Neural cell (in vitro differentiated cells): Measurements from ENCODE around the gene ANKRD31. TPM values are rescaled to one million over a fixed set of nuclear protein-coding genes. Genes with fewer than 3 reads are reported as not detected.

Source experiments
- H2AFZ ChIP-seq: fragments of 200-600, 300-800 bp; sonication (generic), shearing (Covaris generic); 2 replicates; pipeline ENCODE4 v1.6.0; 2014; ENCODE audit warnings: low read depth, mild to moderate bottlenecking, antibody characterized with exemption, low read length, moderate library complexity
- H3F3A ChIP-seq: fragments of 200-600 bp; shearing (Covaris generic); 2 replicates; pipeline ENCODE4 v1.6.1; 2016; ENCODE audit warnings: mild to moderate bottlenecking, moderate library complexity, mixed read lengths, antibody characterized with exemption, low read length; ENCODE audit not compliant: insufficient read depth, poor library complexity, severe bottlenecking
- H3K27ac ChIP-seq: fragments of 200-600, 300-800 bp; sonication (generic), shearing (Covaris generic); 2 replicates; pipeline ENCODE4 v1.5.1; 2014; ENCODE audit warnings: mild to moderate bottlenecking, low read length, moderate library complexity
- H3K27me3 ChIP-seq: fragments of 300-800, 200-600 bp; sonication (generic), shearing (Covaris generic); 2 replicates; pipeline ENCODE4 v1.6.0; 2014; ENCODE audit warnings: mild to moderate bottlenecking, low read depth, low read length, moderate library complexity; ENCODE audit not compliant: insufficient read depth
- H3K36me3 ChIP-seq: fragments of 300-800, 200-600 bp; sonication (generic), shearing (Covaris generic); 2 replicates; pipeline ENCODE4 v1.5.1; 2014; ENCODE audit warnings: mild to moderate bottlenecking, antibody characterized with exemption, low read length, moderate library complexity; ENCODE audit not compliant: insufficient read depth
- H3K4me2 ChIP-seq: fragments of 300-800, 200-600 bp; sonication (generic), shearing (Covaris generic); 2 replicates; pipeline ENCODE4 v1.6.0; 2014; ENCODE audit warnings: mild to moderate bottlenecking, low read length
- H3K4me3 ChIP-seq: fragments of 300-800, 200-600 bp; sonication (generic), shearing (Covaris generic); 2 replicates; pipeline ENCODE4 v1.5.1; 2014; ENCODE audit warnings: mild to moderate bottlenecking, low read length, moderate library complexity
- H3K79me2 ChIP-seq: fragments of 200-600 bp; shearing (Covaris generic); replicated peaks from 2 replicates; pipeline ENCODE4 v1.6.0; 2014; ENCODE audit warnings: mild to moderate bottlenecking, low read length, moderate library complexity; ENCODE audit not compliant: insufficient read depth
- H3K9ac ChIP-seq: fragments of 300-800, 200-600 bp; sonication (generic), shearing (Covaris generic); 2 replicates; pipeline ENCODE4 v1.6.1; 2016; ENCODE audit warnings: mild to moderate bottlenecking, low read length, mixed read lengths
- H3K9me2 ChIP-seq: fragments of 200-600 bp; shearing (Covaris generic); 2 replicates; pipeline ENCODE4 v1.6.1; 2016; ENCODE audit warnings: mild to moderate bottlenecking, low read length, mixed read lengths; ENCODE audit not compliant: insufficient read depth
- H3K9me3 ChIP-seq: fragments of 200-600, 300-800 bp; sonication (generic), shearing (Covaris generic); 2 replicates; pipeline ENCODE4 v1.6.1; 2016; ENCODE audit warnings: mild to moderate bottlenecking, mixed run types, low read length, moderate library complexity, mixed read lengths
- H4K20me1 ChIP-seq: fragments of 200-600 bp; shearing (Covaris generic); 2 replicates; pipeline ENCODE4 v1.6.1; 2016; ENCODE audit warnings: mild to moderate bottlenecking, mixed run types; ENCODE audit not compliant: insufficient read depth
- EP300 ChIP-seq: fragments of 450-650 bp; conservative IDR thresholded peaks from 2 replicates; pipeline ENCODE4 v1.6.1; 2014; ENCODE audit warnings: antibody characterized with exemption, mild to moderate bottlenecking, moderate library complexity; ENCODE audit not compliant: poor library complexity, severe bottlenecking
- EZH2 ChIP-seq: fragments of 200-600, 300-800 bp; shearing (Covaris generic), sonication (generic); IDR thresholded peaks from 2 replicates; pipeline ENCODE4 v1.6.1; 2014; ENCODE audit warnings: antibody characterized with exemption, low read length, borderline replicate concordance, mild to moderate bottlenecking; ENCODE audit not compliant: insufficient read depth, poor library complexity, severe bottlenecking
- MXI1 ChIP-seq: fragments of 450-650 bp; conservative IDR thresholded peaks from 2 replicates; pipeline ENCODE4 v1.6.1; 2014; ENCODE audit warnings: antibody characterized with exemption, mild to moderate bottlenecking; ENCODE audit not compliant: poor library complexity, severe bottlenecking
- POLR2AphosphoS5 ChIP-seq: IDR thresholded peaks from 2 replicates; pipeline ENCODE4 v1.6.1; 2012
- RAD21 ChIP-seq: fragments of 450-650 bp; conservative IDR thresholded peaks from 2 replicates; pipeline ENCODE4 v1.6.1; 2014; ENCODE audit warnings: antibody characterized with exemption, mild to moderate bottlenecking, moderate library complexity
- REST ChIP-seq: IDR thresholded peaks from 2 replicates; pipeline ENCODE4 v1.6.1; 2012; ENCODE audit warnings: borderline replicate concordance
- SMC3 ChIP-seq: fragments of 450-650 bp; conservative IDR thresholded peaks from 2 replicates; pipeline ENCODE4 v1.6.1; 2014; ENCODE audit warnings: antibody characterized with exemption, mild to moderate bottlenecking, moderate library complexity; ENCODE audit not compliant: poor library complexity
- TAF1 ChIP-seq: IDR thresholded peaks from 2 replicates; pipeline ENCODE4 v1.6.1; 2012; ENCODE audit warnings: low read depth
- polyA plus RNA-seq: library from polyadenylated mRNA; depleted of rRNA; stranded (reverse); fragments of >200 nt; gene quantifications from 2 replicates; pipeline ENCODE4 v1.2.3, GENCODE V29; 2014
- TF ChIP-seq, protein P1 (sequence below): fragments of 450-650 bp; IDR thresholded peaks from 2 replicates; pipeline ENCODE4 v1.5.1; 2014; ENCODE audit warnings: antibody characterized with exemption, mild to moderate bottlenecking, moderate library complexity; ENCODE audit not compliant: poor library complexity, severe bottlenecking

ANKRD31 gene
- polyA plus RNA-seq, 1 donor from 2014 or later: 0.62 TPM

DNA sequence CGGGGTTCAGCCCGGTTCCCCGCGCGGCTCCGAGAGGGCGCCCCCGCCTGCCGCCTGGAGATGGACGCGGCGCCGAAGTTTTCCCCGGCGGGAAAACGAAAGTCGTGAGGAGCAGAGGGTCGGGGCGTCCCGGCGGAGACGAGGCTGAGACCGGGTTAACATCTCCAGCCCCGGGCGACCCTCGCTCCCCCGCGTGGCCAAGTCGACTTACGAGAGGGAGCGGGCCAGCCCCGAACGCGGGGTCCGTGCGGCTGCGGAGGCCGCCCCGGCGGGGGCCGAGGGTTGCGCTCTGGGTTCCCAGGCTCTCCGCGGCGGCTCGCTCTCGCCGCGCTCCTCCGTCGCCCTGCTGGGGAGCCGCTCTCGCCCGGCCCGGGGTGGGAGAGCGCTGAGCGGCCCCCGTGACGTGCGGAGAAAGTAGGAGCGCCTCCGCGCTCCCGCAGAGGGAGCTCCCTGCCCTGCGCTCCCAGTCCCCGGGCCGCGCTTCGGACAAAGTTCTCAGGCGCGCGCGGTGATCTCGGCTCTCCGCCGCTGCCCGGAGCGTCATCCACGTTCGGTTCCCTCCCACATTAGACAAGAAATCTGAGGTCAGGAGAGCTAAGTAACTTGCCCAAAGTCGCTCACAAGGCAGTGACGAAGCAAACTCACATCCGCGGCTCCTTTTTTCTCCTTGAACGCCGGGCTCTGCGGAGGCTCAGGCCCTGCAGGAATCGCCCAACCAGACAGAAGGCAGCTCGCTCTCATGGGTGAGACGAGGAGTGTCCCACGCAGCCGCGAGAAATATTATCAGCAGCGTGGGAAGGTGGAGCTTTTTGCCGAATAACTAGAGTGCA lies 183.2 kb downstream of the ANKRD31 start:
- H3K9me2 ChIP-seq: no peaks in the 10 kb centered on the region
- no peak overlapping the region for H3K27ac ChIP-seq
- no peaks in the 10 kb centered on the region for H3F3A ChIP-seq
- H3K36me3 ChIP-seq: no peaks in the 10 kb centered on the region
- no peaks in the 10 kb centered on the region for H3K79me2 ChIP-seq
- H3K27me3 ChIP-seq: peaks cover 49% of the 10 kb centered on the region
- H3K9me3 ChIP-seq: no peaks in the 10 kb centered on the region
- peak overlapping the region; percentile 72 for H3K4me3 ChIP-seq
- no peak overlapping the region for H3K9ac ChIP-seq
- TF ChIP-seq, protein P1, sequence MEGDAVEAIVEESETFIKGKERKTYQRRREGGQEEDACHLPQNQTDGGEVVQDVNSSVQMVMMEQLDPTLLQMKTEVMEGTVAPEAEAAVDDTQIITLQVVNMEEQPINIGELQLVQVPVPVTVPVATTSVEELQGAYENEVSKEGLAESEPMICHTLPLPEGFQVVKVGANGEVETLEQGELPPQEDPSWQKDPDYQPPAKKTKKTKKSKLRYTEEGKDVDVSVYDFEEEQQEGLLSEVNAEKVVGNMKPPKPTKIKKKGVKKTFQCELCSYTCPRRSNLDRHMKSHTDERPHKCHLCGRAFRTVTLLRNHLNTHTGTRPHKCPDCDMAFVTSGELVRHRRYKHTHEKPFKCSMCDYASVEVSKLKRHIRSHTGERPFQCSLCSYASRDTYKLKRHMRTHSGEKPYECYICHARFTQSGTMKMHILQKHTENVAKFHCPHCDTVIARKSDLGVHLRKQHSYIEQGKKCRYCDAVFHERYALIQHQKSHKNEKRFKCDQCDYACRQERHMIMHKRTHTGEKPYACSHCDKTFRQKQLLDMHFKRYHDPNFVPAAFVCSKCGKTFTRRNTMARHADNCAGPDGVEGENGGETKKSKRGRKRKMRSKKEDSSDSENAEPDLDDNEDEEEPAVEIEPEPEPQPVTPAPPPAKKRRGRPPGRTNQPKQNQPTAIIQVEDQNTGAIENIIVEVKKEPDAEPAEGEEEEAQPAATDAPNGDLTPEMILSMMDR: peak; percentile 31
- no peak for TF ChIP-seq EZH2
- H4K20me1 ChIP-seq: no peaks in the 10 kb centered on the region
- H2AFZ ChIP-seq: no peak overlapping the region
- peak overlapping the region; percentile 54 for H3K4me2 ChIP-seq

- Histone ChIP-seq H3K36me3 (no peaks in the 10 kb centered on the region), H3K27ac (no peak overlapping the region), H3K4me2 (no peak overlapping the region), H3F3A (no peaks in the 10 kb centered on the region), H3K79me2 (no peaks in the 10 kb centered on the region), H4K20me1 (no peaks in the 10 kb centered on the region), H3K9ac (no peak overlapping the region), H3K27me3 (peaks cover 49% of the 10 kb centered on the region), H3K9me3 (no peaks in the 10 kb centered on the region), H2AFZ (no peak overlapping the region), H3K9me2 (no peaks in the 10 kb centered on the region), H3K4me3 (peak overlapping the region; percentile 72)
- no peak for TF ChIP-seq POLR2AphosphoS5
- TF ChIP-seq SMC3: no peak
- TF ChIP-seq EP300: no peak
- TF ChIP-seq MXI1: no peak
- TF ChIP-seq, protein P1: no peak
- no peak for TF ChIP-seq REST
- TF ChIP-seq TAF1: no peak
- TF ChIP-seq RAD21: no peak
- no peak for TF ChIP-seq EZH2
These were observed 183.7 kb downstream of the ANKRD31 start for GRCh38 chr5:75053054-75053303.
